Stomach (tissue), 19 donors: Measurements from ENCODE around the gene UBAC1. TPM values are rescaled to one million over a fixed set of nuclear protein-coding genes. Genes with fewer than 3 reads are reported as not detected.

ENCODE experiments used
- DNase-seq, 2 donors: peaks; one replicate each; pipeline versions ENCODE4 v3.0.0 to v3.0.0-alpha.2; 2013 to 2019
- H3K27ac ChIP-seq, 5 donors: fragments of 200-600 bp in 4 of 5; sonication (generic) in 4 of 5; one replicate each; pipeline ENCODE4 v1.5.1; 2013 to 2019; ENCODE audit warnings: mild to moderate bottlenecking in 1 of 5, moderate library complexity in 1 of 5
- H3K27me3 ChIP-seq, 3 donors: fragments of 200-600 bp; sonication (generic); one replicate each; pipeline ENCODE4 v1.5.1; 2017 to 2019; ENCODE audit warnings: mixed run types in 1 of 3
- H3K36me3 ChIP-seq, 4 donors: fragments of 200-600 bp; sonication (generic); 1 replicate in 3 of 4; 2 replicates in 1 of 4; pipeline ENCODE4 v1.5.1; 2016 to 2019
- H3K4me1 ChIP-seq, 4 donors: fragments of 200-600 bp; sonication (generic); one replicate each; pipeline ENCODE4 v1.5.1; 2016 to 2019
- H3K4me3 ChIP-seq, 4 donors: fragments of 200-600 bp; sonication (generic) in 3 of 4; one replicate each; pipeline ENCODE4 v1.5.1; 2016 to 2019; ENCODE audit warnings: mild to moderate bottlenecking in 1 of 4
- H3K9me3 ChIP-seq, 4 donors: fragments of 200-600 bp; sonication (generic); one replicate each; pipeline ENCODE4 v1.5.1; 2016 to 2019
- CTCF ChIP-seq, 7 experiments: fragments of 450-650 bp in 4 of 7; fragments of 200-600 bp in 3 of 7; sonication (generic) in 3 of 7; IDR thresholded peaks; one replicate each; pipeline ENCODE4 v1.5.1; 2016 to 2019; ENCODE audit warnings: antibody characterized with exemption in 7 of 7, control low read depth in 2 of 7, mild to moderate bottlenecking in 1 of 7
- EP300 ChIP-seq: sonication (generic); formaldehyde crosslinking; IDR thresholded peaks from one replicate; pipeline ENCODE4 v1.6.1; 2017; ENCODE audit warnings: antibody characterized with exemption
- POLR2A ChIP-seq, 4 donors: fragments of 450-650 bp; IDR thresholded peaks; one replicate each; pipeline ENCODE4 v1.6.1; 2016; ENCODE audit warnings: antibody characterized with exemption in 4 of 4, control low read depth in 2 of 4, mild to moderate bottlenecking in 1 of 4, moderate library complexity in 1 of 4
- POLR2AphosphoS5 ChIP-seq, 3 donors: sonication (generic); formaldehyde crosslinking; IDR thresholded peaks; one replicate each; pipeline ENCODE4 v1.6.1; 2016; ENCODE audit warnings: antibody characterized with exemption in 3 of 3
- WGBS, 5 donors: extraction: QIAGEN DNeasy Blood & Tissue Kit in 3 of 5; methylation state at CpG; one replicate each; pipeline versions ENCODE4 v1.1.5 to v1.1.7; 2013 to 2018; 5-methylcytosine and 5-hydroxymethylcytosine counted together
- intact Hi-C: fragments of 100-400 bp; cut with DNase I; formaldehyde crosslinking; loops from one replicate; pipeline ENCODE4 v1.15.1; 2023; ENCODE audit warnings: low total_unique reads
- long read RNA-seq, 10 donors: transcript quantifications; one replicate each; lab custom pipeline, GENCODE V29; 2026
- polyA plus RNA-seq, 3 donors: library from polyadenylated mRNA; stranded (reverse); fragments of 200-250 nt; gene quantifications; one replicate each; pipeline ENCODE4 v1.2.3, GENCODE V29; 2013
- total RNA-seq, 5 donors: library from RNA; depleted of rRNA; stranded (reverse); fragments of >200 nt; gene quantifications; one replicate each; pipeline versions ENCODE4 v1.1.0 to v1.2.3, GENCODE V29; 2014 to 2016
- donor health status: healthy with polysubstance abuse.
- donor health status: Bipolar disorder and iron deficiency.
- donor health status: healthy.

UBAC1 gene
- total RNA-seq = 10 to 100 TPM; 22.6 to 70.1 (median 50.4) TPM
- 10 to 100 TPM; 34.7 to 55.4 (median 34.8) TPM for polyA plus RNA-seq
- long read RNA-seq, donor 1, partial matches to known transcripts = 0 of 4 reads
- long read RNA-seq, donor 1, other reads (novel, unspliced or antisense) = 0 of 4 reads
- long read RNA-seq, donor 2, transcript UBAC1-201 (10 exons, 1,867 nt) = major isoform, 9 of 9 reads
- long read RNA-seq, donor 2, partial matches to known transcripts = 0 of 9 reads
- long read RNA-seq, donor 2, other reads (novel, unspliced or antisense) = 0 of 9 reads
- long read RNA-seq, donor 3, transcript UBAC1-201 (10 exons, 1,867 nt) = major isoform, 8 of 9 reads
- long read RNA-seq, donor 3, partial matches to known transcripts = 0 of 9 reads
- long read RNA-seq, donor 3, other reads (novel, unspliced or antisense) = 0 of 9 reads
- long read RNA-seq, donor 4 = 0 reads
- long read RNA-seq, donor 5, transcript UBAC1-201 (10 exons, 1,867 nt) = major isoform, 8 of 10 reads
- long read RNA-seq, donor 5, partial matches to known transcripts = 0 of 10 reads
- long read RNA-seq, donor 5, other reads (novel, unspliced or antisense) = 0 of 10 reads
- long read RNA-seq, donor 6, transcript UBAC1-201 (10 exons, 1,867 nt) = major isoform, 21 of 27 reads
- long read RNA-seq, donor 6, partial matches to known transcripts = 5 of 27 reads
- long read RNA-seq, donor 6, other reads (novel, unspliced or antisense) = 0 of 27 reads
- long read RNA-seq, donor 7, transcript UBAC1-201 (10 exons, 1,867 nt) = major isoform, 10 of 23 reads
- long read RNA-seq, donor 7, partial matches to known transcripts = 13 of 23 reads
- long read RNA-seq, donor 7, other reads (novel, unspliced or antisense) = 0 of 23 reads
- long read RNA-seq, donor 8, transcript UBAC1-201 (10 exons, 1,867 nt) = major isoform, 5 of 12 reads
- long read RNA-seq, donor 8, partial matches to known transcripts = 7 of 12 reads
- long read RNA-seq, donor 8, other reads (novel, unspliced or antisense) = 0 of 12 reads
- long read RNA-seq, donor 9, partial matches to known transcripts = 6 of 7 reads
- long read RNA-seq, donor 9, other reads (novel, unspliced or antisense) = 0 of 7 reads
- long read RNA-seq, donor 10, partial matches to known transcripts = 0 of 1 reads
- long read RNA-seq, donor 10, other reads (novel, unspliced or antisense) = 0 of 1 reads

- TF ChIP-seq CTCF (IDR thresholded peaks at IDR 0.05) (peak in 4 of 7 experiments; percentile 33 to 70 (median 50)), EP300 (no peak), POLR2A (IDR thresholded peaks at IDR 0.05) (no peak), POLR2AphosphoS5 (IDR thresholded peaks at IDR 0.05) (peak in 2 of 3 donors; percentile 59 to 72)
- peak within 1 kb of the TSS; percentile 87 to 97 (median 92) for H3K4me3 ChIP-seq
- H3K9me3 ChIP-seq = no peaks in the 10 kb centered on the region
- peaks cover 11 to 34% (median 26%) of the 10 kb centered on the region in 4 donors for H3K4me1 ChIP-seq
- 0 to 1% (median 0%) methylated on average over 9 to 53 of the region's 53 CpGs for WGBS, 5 donors
- H3K27ac ChIP-seq = peak within 1 kb of the TSS; percentile 86 to 92 (median 88)
- H3K27me3 ChIP-seq = peaks cover 0 to under 1% (median 0%) of the 10 kb centered on the region in 3 donors
- intact Hi-C loops = no loop called here
- DNase-seq = peak; percentile 97 to 98
- H3K36me3 ChIP-seq = no peaks in the 10 kb centered on the region
Measured at GRCh38 chr9:135961277-135961715, at the start of gene UBAC1. UBAC1 (minus strand) TSS chr9:135961373; CDS start chr9:135961162, 211 bp downstream.

- intact Hi-C loops = no loop called here
- H3K4me3 ChIP-seq = no peak overlapping the region
- 77 to 87% (median 84%) methylated on average over 21 to 28 of the region's 28 CpGs for WGBS, 5 donors
- peaks cover 0 to 73% (median 38%) of the 10 kb centered on the region in 4 donors for H3K4me1 ChIP-seq
- no peaks in the 10 kb centered on the region for H3K27me3 ChIP-seq
- peaks cover 10 to 71% (median 62%) of the 10 kb centered on the region in 4 donors for H3K36me3 ChIP-seq
- no peaks in the 10 kb centered on the region for H3K9me3 ChIP-seq
- H3K27ac ChIP-seq = peak overlapping the region in 4 of 5 donors; percentile 29 to 74 (median 72)
- TF ChIP-seq POLR2AphosphoS5 (IDR thresholded peaks at IDR 0.05) = peak in 2 of 3 donors; percentile 2 to 19
- no peak for TF ChIP-seq POLR2A (IDR thresholded peaks at IDR 0.05)
- no peak for DNase-seq
Measured at GRCh38 chr9:136010615-136011361, 49.6 kb upstream of the UBAC1 start.

- H3K4me3 ChIP-seq = no peak overlapping the region
- 89 to 98% (median 95%) methylated on average over 15 to 17 of the region's 17 CpGs for WGBS, 5 donors
- TF ChIP-seq POLR2A (IDR thresholded peaks at IDR 0.05) (no peak), EP300 (no peak), POLR2AphosphoS5 (IDR thresholded peaks at IDR 0.05) (no peak), CTCF (IDR thresholded peaks at IDR 0.05) (no peak)
- peak overlapping the region in 3 of 5 donors; percentile 72 to 74 (median 73) for H3K27ac ChIP-seq
- peaks cover 10 to 65% (median 56%) of the 10 kb centered on the region in 4 donors for H3K36me3 ChIP-seq
- intact Hi-C loops = no loop called here
- DNase-seq = no peak
- H3K4me1 ChIP-seq = peaks cover 0 to 68% (median 35%) of the 10 kb centered on the region in 4 donors
- no peaks in the 10 kb centered on the region for H3K9me3 ChIP-seq
- H3K27me3 ChIP-seq = no peaks in the 10 kb centered on the region
Measured at GRCh38 chr9:136010176-136010575, 49.0 kb upstream of the UBAC1 start.

GRCh38 chr9:136009516-136009915, 48.3 kb upstream of the UBAC1 start:
- Histone ChIP-seq H3K4me3 (no peak overlapping the region), H3K9me3 (no peaks in the 10 kb centered on the region), H3K27ac (peak overlapping the region in 2 of 5 donors; percentile 72 to 73), H3K36me3 (peaks cover 10 to 59% (median 53%) of the 10 kb centered on the region in 4 donors), H3K27me3 (no peaks in the 10 kb centered on the region), H3K4me1 (peaks cover 0 to 67% (median 28%) of the 10 kb centered on the region in 4 donors)
- TF ChIP-seq POLR2AphosphoS5 (IDR thresholded peaks at IDR 0.05) (no peak), POLR2A (IDR thresholded peaks at IDR 0.05) (no peak), EP300 (no peak), CTCF (IDR thresholded peaks at IDR 0.05) (no peak)
- no peak for DNase-seq
- WGBS, 5 donors = 88 to 94% (median 92%) methylated on average over 11 to 16 of the region's 16 CpGs
- intact Hi-C loops = no loop called here
